K562 (cell line): Measurements from ENCODE around the gene TNIP2. TPM values are rescaled to one million over a fixed set of nuclear protein-coding genes. Genes with fewer than 3 reads are reported as not detected.
"Not testable (repeated sequence)": the region's sequence is repeated elsewhere in the genome, so short reads cannot be mapped to it uniquely, and the experiment has no call there.

Source experiments
- ATAC-seq: fragments of 200-7000 bp; cut with Tn5 transposase; 3 replicates; pipeline ENCODE4 v1.9.1; 2020; ENCODE audit warnings: moderate library complexity
- BruUV-seq: library from RNA; stranded (reverse); fragments of 400-500 nt; replicated peaks from 2 replicates; lab custom pipeline; 2021; lab: Mats Ljungman, UMichigan
- CTCF ChIA-PET: fragments of 300-600 bp; formaldehyde crosslinking; extraction: SDS; loops from one replicate; lab custom pipeline; 2021; ENCODE audit warnings: low intra/inter-chr PET ratio; lab: Yijun Ruan, JAX
- POLR2A ChIA-PET: fragments of 300-600, 350-650 bp; sonication (Branson Sonifier 250); formaldehyde crosslinking; extraction: SDS; loops from one replicate; lab custom pipeline; 2021; ENCODE audit warnings: antibody characterized with exemption, inconsistent platforms; lab: Yijun Ruan, JAX
- DNase-seq, 4 experiments: peaks; one replicate each; pipeline versions ENCODE4 v3.0.0 to v3.0.0-alpha.2; 2011 to 2018; ENCODE audit warnings: low spot score in 3 of 4, mixed read lengths in 3 of 4; ENCODE audit errors: extremely low read depth in 1 of 4
- FAIRE-seq: peaks from 2 replicates; lab custom pipeline; 2011; peaks lifted over from hg19 to GRCh38; lab: Jason Lieb, UNC
- H2AFZ ChIP-seq: 2 replicates; pipeline ENCODE4 v1.6.0; 2011; ENCODE audit warnings: low read depth, low read length, control low read depth, inconsistent platforms
- H3K27ac ChIP-seq: fragments of 200-600 bp; 3 replicates; pipeline ENCODE4 v1.8.0; 2011; ENCODE audit warnings: low read depth, mild to moderate bottlenecking, control low read depth, inconsistent platforms, low read length, moderate library complexity, mixed read lengths; ENCODE audit errors: extremely low read depth
- H3K27me3 ChIP-seq, 2 experiments: fragments of 300-600 bp in 1 of 2; 2 replicates in 1 of 2; 3 replicates in 1 of 2; pipeline versions ENCODE4 v1.6.0 to v1.8.0; 2011; ENCODE audit warnings: inconsistent platforms in 2 of 2, low read length in 2 of 2, mild to moderate bottlenecking in 1 of 2, mixed read lengths in 1 of 2, moderate library complexity in 1 of 2; ENCODE audit not compliant: control insufficient read depth in 2 of 2, insufficient read depth in 2 of 2
- H3K36me3 ChIP-seq: fragments of 300-600 bp; 3 replicates; pipeline ENCODE4 v1.8.0; 2011; ENCODE audit warnings: mild to moderate bottlenecking, low read length, inconsistent platforms; ENCODE audit not compliant: control insufficient read depth, insufficient read depth
- H3K4me1 ChIP-seq, 2 experiments: fragments of 200-600 bp in 1 of 2; replicated peaks in 1 of 2; 2 replicates in 1 of 2; 3 replicates in 1 of 2; pipeline versions ENCODE4 v1.5.1 to v1.8.0; 2011; ENCODE audit warnings: inconsistent platforms in 2 of 2, low read length in 2 of 2, mild to moderate bottlenecking in 1 of 2, mixed read lengths in 1 of 2, moderate library complexity in 1 of 2; ENCODE audit not compliant: control insufficient read depth in 2 of 2, insufficient read depth in 2 of 2
- H3K4me2 ChIP-seq: 2 replicates; pipeline ENCODE4 v1.6.1; 2011; ENCODE audit warnings: low read length, control low read depth, inconsistent platforms, mixed read lengths; ENCODE audit not compliant: insufficient read depth
- H3K4me3 ChIP-seq: fragments of 200-600 bp; sonication (generic), shearing (Covaris generic); 2 replicates; pipeline ENCODE4 v1.5.1; 2016; ENCODE audit warnings: control low read depth, inconsistent platforms
- H3K79me2 ChIP-seq: fragments of 200-600 bp; 3 replicates; pipeline ENCODE4 v1.8.0; 2011; ENCODE audit warnings: low read length, inconsistent platforms; ENCODE audit not compliant: control insufficient read depth, insufficient read depth
- H3K9ac ChIP-seq, 2 experiments: 2 replicates each; pipeline versions ENCODE4 v1.6.0 to v1.6.1; 2011; ENCODE audit warnings: low read depth in 2 of 2, low read length in 2 of 2, control low read depth in 1 of 2, inconsistent platforms in 1 of 2, mild to moderate bottlenecking in 1 of 2, mixed read lengths in 1 of 2; ENCODE audit not compliant: insufficient read depth in 1 of 2
- H3K9me1 ChIP-seq: one replicate; pipeline ENCODE4 v1.6.0; 2011; ENCODE audit warnings: inconsistent platforms, mild to moderate bottlenecking, low read length, moderate library complexity; ENCODE audit not compliant: control insufficient read depth, insufficient read depth
- H3K9me3 ChIP-seq: replicated peaks from 2 replicates; pipeline ENCODE4 v1.5.1; 2011; ENCODE audit warnings: low read depth, low read length, inconsistent platforms; ENCODE audit not compliant: control insufficient read depth, insufficient read depth
- H4K20me1 ChIP-seq: replicated peaks from 2 replicates; pipeline ENCODE4 v1.6.1; 2011; ENCODE audit warnings: low read length, inconsistent platforms, mixed read lengths; ENCODE audit not compliant: control insufficient read depth, insufficient read depth
- ARID1B ChIP-seq: fragments of 450-650 bp; IDR thresholded peaks from 2 replicates; pipeline ENCODE4 v1.6.1; 2016; ENCODE audit warnings: antibody characterized with exemption, mild to moderate bottlenecking, inconsistent platforms
- CBFA2T2 ChIP-seq: fragments of 450-650 bp; conservative IDR thresholded peaks from 2 replicates; pipeline ENCODE4 v1.6.1; 2017; ENCODE audit warnings: mild to moderate bottlenecking
- CBFA2T3 ChIP-seq: fragments of 450-650 bp; IDR thresholded peaks from 2 replicates; pipeline ENCODE4 v1.6.1; 2017
- HDAC6 ChIP-seq: IDR thresholded peaks from 2 replicates; pipeline ENCODE4 v1.6.1; 2012; ENCODE audit warnings: low read depth, mild to moderate bottlenecking, control low read depth, inconsistent platforms, low read length, moderate library complexity
- MTA2 ChIP-seq: fragments of 450-650 bp; IDR thresholded peaks from 2 replicates; pipeline ENCODE4 v1.6.1; 2016; ENCODE audit warnings: low read depth
- TAL1 ChIP-seq: fragments of 450-650 bp; IDR thresholded peaks from 2 replicates; pipeline ENCODE4 v1.6.1; 2016; ENCODE audit warnings: mild to moderate bottlenecking
- TCF3 ChIP-seq: sonication (generic); formaldehyde crosslinking; IDR thresholded peaks from 2 replicates; pipeline ENCODE4 v1.4.0; 2020; ENCODE audit warnings: mild to moderate bottlenecking, missing genetic modification reagents
- ZEB2 ChIP-seq: fragments of 450-650 bp; IDR thresholded peaks from 2 replicates; pipeline ENCODE4 v1.6.1; 2016
- WGBS: fragments of 100-300 bp; shearing (Covaris generic); methylation state at CpG from one replicate; pipeline ENCODE4 v1.1.6; 2016; ENCODE audit warnings: low coverage, mixed read lengths; ENCODE audit not compliant: insufficient coverage; ENCODE audit errors: missing lambda C conversion rate; 5-methylcytosine and 5-hydroxymethylcytosine counted together
- in situ Hi-C: fragments of 300-500 bp; cut with MboI; formaldehyde crosslinking; loops from 4 replicates; pipeline ENCODE4 v1.15.0; 2018; ENCODE audit warnings: inconsistent platforms, mixed read lengths
- intact Hi-C: fragments of 100-400 bp; cut with micrococcal nuclease; formaldehyde crosslinking; loops from 2 replicates; pipeline ENCODE4 v1.14.2; 2022
- polyA plus RNA-seq, 8 experiments: library from polyadenylated mRNA; depleted of rRNA in 4 of 8; stranded (reverse) in 5 of 8; unstranded in 3 of 8; fragments of >200 nt; fragmentation: Nextera tagmentation in 2 of 8; fragmentation: Illumina TruSeq in 1 of 8; extraction: Ambion mirVana in 2 of 8; extraction: Trizol in 1 of 8; gene quantifications; 2 replicates each; pipeline versions ENCODE4 v1.2.1 to v1.2.3, GENCODE V29; 2011 to 2014; ENCODE audit warnings: inconsistent platforms in 1 of 8, missing spikeins in 1 of 8
- total RNA-seq, 7 experiments: library from RNA; depleted of rRNA in 6 of 7; stranded (reverse); fragments of >200 nt in 6 of 7; fragmentation: Illumina TruSeq in 2 of 7; extraction: Trizol in 2 of 7; gene quantifications; 2 replicates each; pipeline versions ENCODE4 v1.2.1 to v1.2.3, GENCODE V29; 2011 to 2021; ENCODE audit warnings: low replicate concordance in 1 of 7
- TF ChIP-seq, protein P1 (sequence below): fragments of 250-450 bp; sonication (Bioruptor Pico); IDR thresholded peaks from 2 replicates; pipeline ENCODE4 v1.6.1; 2021; ENCODE audit warnings: mild to moderate bottlenecking

TNIP2 gene
- total and polyA plus RNA-seq, 9 of the 15 experiments (the other 6 are each of a cell fraction or from before 2014, with no cell fraction given) = 0.61 to 42.6 (median 19.5) TPM

DNA sequence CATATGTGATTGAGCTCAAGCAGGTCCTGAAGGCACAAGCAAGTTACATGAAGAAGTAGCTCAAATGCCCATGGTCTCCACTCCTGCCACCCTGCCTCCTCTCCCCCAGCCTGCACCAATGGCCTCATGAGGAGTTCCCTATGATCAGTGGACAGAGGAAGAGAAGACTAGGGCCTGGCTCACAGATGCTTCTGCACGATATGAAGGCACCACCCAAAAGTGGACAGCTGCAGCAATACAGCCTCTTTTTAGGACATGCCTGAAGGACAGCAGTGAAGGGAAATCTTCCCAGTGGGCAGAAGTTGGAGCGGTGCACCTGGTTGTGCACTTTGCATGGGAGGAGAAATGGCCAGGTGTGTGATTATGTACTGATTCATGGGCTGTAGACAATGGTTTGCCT lies 17.8 kb downstream of the TNIP2 start:
- H3K27me3 ChIP-seq, intact Hi-C loops, H4K20me1 ChIP-seq, H3K79me2 ChIP-seq, H3K9ac ChIP-seq, H3K9me1 ChIP-seq, ATAC-seq, H3K27ac ChIP-seq, H2AFZ ChIP-seq, BruUV-seq, in situ Hi-C loops, CTCF ChIA-PET, H3K9me3 ChIP-seq: not testable (repeated sequence)
- Histone ChIP-seq H3K36me3 (peaks cover 19% of the 10 kb centered on the region; the same call in 1 of the 3 replicates), H3K4me1 (peaks cover 2 to 10% of the 10 kb centered on the region in 2 experiments; a peak in 4 of 5 replicates)
- POLR2A ChIA-PET = interaction anchor here (0.6 to 1.3 kb wide), 2 partner anchors 13 to 208 kb away, joined by 3 read pairs; no protein-coding TSS in a partner anchor
- TF ChIP-seq CBFA2T2 (peak; percentile 46), TAL1 (peak; percentile 56), MTA2 (peak; percentile 43; the same call in 1 of the 2 replicates), TCF3 (CRISPR knock-in tag) (peak; percentile 70), ARID1B (peak; percentile 55; the same call in 1 of the 2 replicates), CBFA2T3 (peak; percentile 42)
- TF ChIP-seq, all 486 proteins: peak for 6; not testable (repeated sequence) for 480
- not testable (repeated sequence) for FAIRE-seq, H3K4me2 ChIP-seq, H3K4me3 ChIP-seq
- peak in 1 of 4 experiments; percentile 43 for DNase-seq
- 0% methylated on average over 2 of the region's 2 CpGs for WGBS

DNA sequence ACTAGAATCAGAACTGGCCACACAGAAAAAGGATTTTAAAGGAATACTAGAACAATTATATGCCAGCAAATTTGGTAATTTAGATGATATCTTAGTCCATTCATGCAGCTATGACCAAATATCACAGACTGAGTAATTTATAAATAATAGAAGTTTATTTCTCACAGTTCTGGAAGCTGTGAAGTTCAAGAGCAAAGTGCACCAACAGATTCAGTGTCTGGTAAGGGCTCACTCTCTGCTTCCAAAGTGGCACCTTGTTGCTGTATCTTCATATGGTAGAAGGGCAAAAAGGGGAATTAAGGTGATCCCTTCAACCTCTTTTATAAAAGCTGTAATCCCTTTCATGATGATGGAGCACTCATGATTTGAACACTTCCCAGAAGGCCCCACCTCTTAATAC lies 20.3 kb downstream of the TNIP2 start:
- H3K79me2 ChIP-seq = no peaks in the 10 kb centered on the region
- H3K27ac ChIP-seq = no peak overlapping the region
- no peaks in the 10 kb centered on the region for H3K9me3 ChIP-seq
- ChIA-PET POLR2A (no interaction called here), CTCF (no interaction called here)
- no peak overlapping the region for H3K4me3 ChIP-seq
- peaks cover 20% of the 10 kb centered on the region; the same call in 2 of the 3 replicates for H3K36me3 ChIP-seq
- H4K20me1 ChIP-seq = no peaks in the 10 kb centered on the region
- no peak overlapping the region for H2AFZ ChIP-seq
- no peak overlapping the region for H3K4me2 ChIP-seq
- intact Hi-C loops (no loop called here), in situ Hi-C loops (no loop called here)
- BruUV-seq = no TSS peak
- H3K9me1 ChIP-seq = no peaks in the 10 kb centered on the region
- no peak for ATAC-seq
- no peaks in the 10 kb centered on the region for H3K27me3 ChIP-seq
- no peak overlapping the region for H3K9ac ChIP-seq
- DNase-seq = no peak
- no peak for TF ChIP-seq HDAC6
- TF ChIP-seq, protein P1, sequence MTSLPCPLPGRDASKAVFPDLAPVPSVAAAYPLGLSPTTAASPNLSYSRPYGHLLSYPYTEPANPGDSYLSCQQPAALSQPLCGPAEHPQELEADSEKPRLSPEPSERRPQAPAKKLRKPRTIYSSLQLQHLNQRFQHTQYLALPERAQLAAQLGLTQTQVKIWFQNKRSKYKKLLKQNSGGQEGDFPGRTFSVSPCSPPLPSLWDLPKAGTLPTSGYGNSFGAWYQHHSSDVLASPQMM (CRISPR knock-in tag) = no peak
- no peak for TF ChIP-seq ZEB2
- H3K4me1 ChIP-seq = peaks cover 2 to 12% of the 10 kb centered on the region in 2 experiments; a peak in 4 of 5 replicates
- no peak for FAIRE-seq
